22Rv1 (cell line): ENCODE data around the gene BEST4.

Source experiments
- ZFX ChIP-seq: fragments of 450-650 bp; IDR thresholded peaks from 2 replicates; pipeline ENCODE4 v1.6.1; 2017; ENCODE audit warnings: antibody characterized with exemption, borderline replicate concordance
- TF ChIP-seq, protein P1 (sequence below): fragments of 450-650 bp; IDR thresholded peaks from 2 replicates; pipeline ENCODE4 v1.5.1; 2017; ENCODE audit warnings: mild to moderate bottlenecking

DNA sequence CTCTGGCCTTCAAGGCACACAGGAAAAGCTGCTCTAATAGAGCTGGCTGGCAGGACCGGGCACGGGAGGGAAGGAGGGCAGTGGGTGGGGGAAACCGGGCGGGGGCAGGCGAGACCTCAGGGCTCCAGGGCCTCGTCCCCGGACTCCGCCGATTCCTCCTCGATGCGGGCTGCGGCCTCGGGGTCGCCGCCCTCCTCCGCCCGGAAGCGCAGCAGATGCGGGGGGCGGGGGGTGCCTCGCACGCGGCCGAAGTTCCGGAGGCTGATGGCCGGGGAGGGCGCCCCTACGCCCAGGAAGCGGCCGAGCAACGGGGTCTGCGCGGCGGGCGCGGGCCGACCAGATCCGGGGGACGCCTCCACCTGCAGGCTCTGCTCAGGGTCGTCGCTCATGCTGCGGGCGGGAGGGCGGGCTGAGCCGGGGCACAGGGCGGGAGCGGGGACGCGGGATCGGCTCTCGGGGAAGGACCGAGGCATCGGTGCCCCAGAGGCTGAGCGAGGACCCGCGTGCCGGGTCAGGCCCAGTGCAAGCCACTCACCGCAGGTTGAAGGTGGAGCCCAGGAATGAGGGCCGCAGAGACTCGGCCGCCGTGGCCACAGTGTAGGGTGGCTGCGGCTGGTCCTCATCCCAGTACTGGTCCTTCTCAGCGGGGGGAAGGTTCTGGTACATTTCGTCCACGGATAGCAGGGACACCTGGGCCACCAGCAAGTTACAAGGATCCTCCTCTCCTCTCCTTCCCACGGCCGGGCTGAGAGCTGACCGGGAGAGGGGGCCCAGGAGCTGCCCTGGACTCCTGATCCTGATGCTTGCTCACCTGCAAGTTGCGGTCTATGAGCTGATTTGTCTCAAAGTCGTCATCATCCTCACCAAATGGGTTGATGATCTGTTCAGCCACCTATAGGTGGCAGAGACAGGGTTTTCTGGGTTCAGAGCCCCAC lies 3.6 kb downstream of the BEST4 start:
- TF ChIP-seq, protein P1, sequence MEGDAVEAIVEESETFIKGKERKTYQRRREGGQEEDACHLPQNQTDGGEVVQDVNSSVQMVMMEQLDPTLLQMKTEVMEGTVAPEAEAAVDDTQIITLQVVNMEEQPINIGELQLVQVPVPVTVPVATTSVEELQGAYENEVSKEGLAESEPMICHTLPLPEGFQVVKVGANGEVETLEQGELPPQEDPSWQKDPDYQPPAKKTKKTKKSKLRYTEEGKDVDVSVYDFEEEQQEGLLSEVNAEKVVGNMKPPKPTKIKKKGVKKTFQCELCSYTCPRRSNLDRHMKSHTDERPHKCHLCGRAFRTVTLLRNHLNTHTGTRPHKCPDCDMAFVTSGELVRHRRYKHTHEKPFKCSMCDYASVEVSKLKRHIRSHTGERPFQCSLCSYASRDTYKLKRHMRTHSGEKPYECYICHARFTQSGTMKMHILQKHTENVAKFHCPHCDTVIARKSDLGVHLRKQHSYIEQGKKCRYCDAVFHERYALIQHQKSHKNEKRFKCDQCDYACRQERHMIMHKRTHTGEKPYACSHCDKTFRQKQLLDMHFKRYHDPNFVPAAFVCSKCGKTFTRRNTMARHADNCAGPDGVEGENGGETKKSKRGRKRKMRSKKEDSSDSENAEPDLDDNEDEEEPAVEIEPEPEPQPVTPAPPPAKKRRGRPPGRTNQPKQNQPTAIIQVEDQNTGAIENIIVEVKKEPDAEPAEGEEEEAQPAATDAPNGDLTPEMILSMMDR: no peak
- TF ChIP-seq ZFX: no peak
